H9 (cell line): ENCODE measurements around the gene AMT. TPM values are rescaled to one million over a fixed set of nuclear protein-coding genes. Genes with fewer than 3 reads are reported as not detected.
A peak's percentile ranks its signal among the peaks of the same experiment; 100 is the strongest.

ENCODE experiments used
- DNase-seq: peaks from one replicate; pipeline ENCODE4 v3.0.0-alpha.2; 2017
- H2AFZ ChIP-seq: one replicate; pipeline ENCODE4 v1.6.1; 2013; ENCODE audit warnings: mild to moderate bottlenecking, low read length, control low read depth, moderate library complexity
- H2AK5ac ChIP-seq: 2 replicates; pipeline ENCODE4 v1.6.1; 2013; ENCODE audit warnings: low read length, control low read depth, mixed read lengths; ENCODE audit not compliant: insufficient read length
- H2BK120ac ChIP-seq: one replicate; pipeline ENCODE4 v1.6.1; 2013; ENCODE audit warnings: low read depth, mild to moderate bottlenecking, low read length, control low read depth, inconsistent platforms; ENCODE audit not compliant: poor library complexity, severe bottlenecking
- H2BK12ac ChIP-seq: 2 replicates; pipeline ENCODE4 v1.6.1; 2013; ENCODE audit warnings: low read length, control low read depth, mixed read lengths, low read depth; ENCODE audit not compliant: insufficient read length
- H2BK15ac ChIP-seq: 2 replicates; pipeline ENCODE4 v1.6.1; 2013; ENCODE audit warnings: low read depth, low read length, control low read depth
- H2BK20ac ChIP-seq: one replicate; pipeline ENCODE4 v1.6.1; 2013; ENCODE audit warnings: low read depth, mild to moderate bottlenecking, low read length, control low read depth, inconsistent platforms; ENCODE audit not compliant: poor library complexity, severe bottlenecking
- H2BK5ac ChIP-seq: 2 replicates; pipeline ENCODE4 v1.6.1; 2013; ENCODE audit warnings: low read length, control low read depth, mixed read lengths; ENCODE audit not compliant: insufficient read length
- H3K14ac ChIP-seq: 2 replicates; pipeline ENCODE4 v1.6.1; 2013; ENCODE audit warnings: low read length, control low read depth; ENCODE audit not compliant: insufficient read depth
- H3K18ac ChIP-seq: 2 replicates; pipeline ENCODE4 v1.6.1; 2013; ENCODE audit warnings: low read depth, mild to moderate bottlenecking, mixed read lengths, low read length, control low read depth; ENCODE audit not compliant: insufficient read length
- H3K23ac ChIP-seq: 2 replicates; pipeline ENCODE4 v1.6.1; 2013; ENCODE audit warnings: low read length, control low read depth, mixed read lengths, low read depth; ENCODE audit not compliant: insufficient read length
- H3K23me2 ChIP-seq: 2 replicates; pipeline ENCODE4 v1.6.1; 2013; ENCODE audit warnings: low read depth, mild to moderate bottlenecking, mixed read lengths, low read length, control low read depth; ENCODE audit not compliant: insufficient read length, poor library complexity, severe bottlenecking
- H3K27ac ChIP-seq: 2 replicates; pipeline ENCODE4 v1.5.1; 2013; ENCODE audit warnings: low read length, control low read depth, mixed read lengths, low read depth; ENCODE audit not compliant: insufficient read length
- H3K27me3 ChIP-seq: 2 replicates; pipeline ENCODE4 v1.6.1; 2013; ENCODE audit warnings: low read length, control low read depth, inconsistent platforms; ENCODE audit not compliant: insufficient read depth
- H3K4ac ChIP-seq: 2 replicates; pipeline ENCODE4 v1.6.1; 2013; ENCODE audit warnings: low read depth, mild to moderate bottlenecking, control low read depth, inconsistent platforms, low read length, moderate library complexity
- H3K4me1 ChIP-seq: 2 replicates; pipeline ENCODE4 v1.6.1; 2013; ENCODE audit warnings: low read length, control low read depth, inconsistent platforms; ENCODE audit not compliant: insufficient read depth
- H3K4me2 ChIP-seq: 2 replicates; pipeline ENCODE4 v1.6.1; 2013; ENCODE audit warnings: low read length, control low read depth, mixed read lengths; ENCODE audit not compliant: insufficient read length, insufficient read depth
- H3K56ac ChIP-seq: 2 replicates; pipeline ENCODE4 v1.6.1; 2013; ENCODE audit warnings: low read depth, mild to moderate bottlenecking, mixed read lengths, low read length, control low read depth; ENCODE audit not compliant: insufficient read length
- H3K79me1 ChIP-seq: 2 replicates; pipeline ENCODE4 v1.6.1; 2013; ENCODE audit warnings: low read depth, mild to moderate bottlenecking, moderate library complexity, low read length, control low read depth, inconsistent platforms; ENCODE audit not compliant: insufficient read depth, poor library complexity, severe bottlenecking
- H3K79me2 ChIP-seq: 2 replicates; pipeline ENCODE4 v1.6.1; 2013; ENCODE audit warnings: low read length, control low read depth, inconsistent platforms; ENCODE audit not compliant: insufficient read depth
- H3K9ac ChIP-seq: 2 replicates; pipeline ENCODE4 v1.6.1; 2013; ENCODE audit warnings: low read length, control low read depth, mixed read lengths; ENCODE audit not compliant: insufficient read length; ENCODE audit errors: extremely low read depth
- H3K9me3 ChIP-seq: one replicate; pipeline ENCODE4 v1.6.1; 2013; ENCODE audit warnings: low read depth, low read length, inconsistent platforms; ENCODE audit not compliant: control insufficient read depth
- H3T11ph ChIP-seq: one replicate; pipeline ENCODE4 v1.6.1; 2013; ENCODE audit warnings: mild to moderate bottlenecking, low read length, control low read depth, inconsistent platforms
- H4K20me1 ChIP-seq: one replicate; pipeline ENCODE4 v1.6.1; 2013; ENCODE audit not compliant: control insufficient read depth, insufficient read length, insufficient read depth
- H4K5ac ChIP-seq: 2 replicates; pipeline ENCODE4 v1.6.1; 2013; ENCODE audit warnings: low read depth, mild to moderate bottlenecking, mixed read lengths, low read length, control low read depth; ENCODE audit not compliant: insufficient read length
- H4K8ac ChIP-seq: replicated peaks from 2 replicates; pipeline ENCODE4 v1.6.1; 2013; ENCODE audit warnings: low read length, control low read depth, mixed read lengths, low read depth; ENCODE audit not compliant: insufficient read length
- H4K91ac ChIP-seq: 2 replicates; pipeline ENCODE4 v1.6.1; 2013; ENCODE audit warnings: low read depth, mild to moderate bottlenecking, moderate library complexity, mixed read lengths, low read length, control low read depth; ENCODE audit not compliant: insufficient read length
- H3K27ac Mint-ChIP-seq, 3 experiments: 2 replicates in 2 of 3; 3 replicates in 1 of 3; pipeline ENCODE4 v1.8.0; 2020 to 2021; ENCODE audit warnings: mixed read lengths in 3 of 3, mild to moderate bottlenecking in 1 of 3, moderate library complexity in 1 of 3
- H3K27me3 Mint-ChIP-seq: 2 replicates; pipeline ENCODE4 v1.8.0; 2021; ENCODE audit warnings: low read depth, mild to moderate bottlenecking, moderate library complexity, mixed read lengths
- H3K36me3 Mint-ChIP-seq, 3 experiments: 2 replicates in 2 of 3; 3 replicates in 1 of 3; pipeline ENCODE4 v1.8.0; 2020 to 2021; ENCODE audit warnings: low read depth in 3 of 3, mixed read lengths in 3 of 3; ENCODE audit not compliant: insufficient read depth in 1 of 3
- H3K4me1 Mint-ChIP-seq, 2 experiments: 2 replicates each; pipeline ENCODE4 v1.8.0; 2020; ENCODE audit warnings: mixed read lengths in 2 of 2
- H3K4me3 Mint-ChIP-seq, 2 experiments: 2 replicates in 1 of 2; 3 replicates in 1 of 2; pipeline ENCODE4 v1.8.0; 2020 to 2021; ENCODE audit warnings: mild to moderate bottlenecking in 2 of 2, mixed read lengths in 2 of 2, moderate library complexity in 1 of 2
- H3K9me3 Mint-ChIP-seq, 2 experiments: 2 replicates in 1 of 2; 3 replicates in 1 of 2; pipeline ENCODE4 v1.8.0; 2020; ENCODE audit warnings: mild to moderate bottlenecking in 2 of 2, mixed read lengths in 2 of 2, moderate library complexity in 1 of 2
- CTCF ChIP-seq: fragments of 200-600 bp; sonication (generic); conservative IDR thresholded peaks from 3 replicates; pipeline ENCODE4 v1.8.0; 2021; ENCODE audit warnings: antibody characterized with exemption, mild to moderate bottlenecking
- WGBS: extraction: QIAGEN DNeasy Blood & Tissue Kit; methylation state at CpG from one replicate; pipeline ENCODE4 v1.1.7; 2013; ENCODE audit warnings: missing lambda C conversion rate, low lambda C conversion rate, mixed read lengths; ENCODE audit not compliant: insufficient read length; ENCODE audit errors: extremely low coverage; 5-methylcytosine and 5-hydroxymethylcytosine counted together
- total RNA-seq: library from RNA; stranded (reverse); gene quantifications from 2 replicates; pipeline ENCODE4 v1.2.1, GENCODE V29; 2021

Gene AMT
- total RNA-seq, 1 experiment from 2014 or later = 41.2 TPM

GRCh38 chr3:49465270-49466034, 43.2 kb upstream of the AMT start:
- Histone ChIP-seq H3K27ac (no peak overlapping the region), H3K4ac (no peak overlapping the region), H3T11ph (no peak overlapping the region), H2AK5ac (no peak overlapping the region), H3K18ac (no peak overlapping the region), H2BK15ac (no peak overlapping the region), H3K4me2 (no peak overlapping the region), H3K23ac (no peak overlapping the region), H2BK5ac (no peak overlapping the region), H3K14ac (no peak overlapping the region), H3K79me2 (no peaks in the 10 kb centered on the region), H2BK20ac (no peak overlapping the region), H2AFZ (no peak overlapping the region), H2BK12ac (no peak overlapping the region), H3K79me1 (no peaks in the 10 kb centered on the region), H3K23me2 (peaks cover 3% of the 10 kb centered on the region), H3K56ac (no peak overlapping the region), H4K8ac (no peak overlapping the region), H4K5ac (no peak overlapping the region), H3K9ac (no peak overlapping the region), H3K27me3 (no peaks in the 10 kb centered on the region), H4K91ac (no peak overlapping the region), H3K4me1 (peaks cover 7% of the 10 kb centered on the region), H2BK120ac (no peak overlapping the region), H4K20me1 (no peaks in the 10 kb centered on the region), H3K9me3 (no peaks in the 10 kb centered on the region)
- no CpG with 5 or more reads among the region's 18 CpGs for WGBS
- Mint-ChIP-seq H3K4me3 (no peak overlapping the region), H3K27me3 (no peaks in the 10 kb centered on the region), H3K27ac (peak overlapping the region in 1 of 3 experiments; percentile 70; a peak in 2 of 7 replicates), H3K36me3 (no peaks in the 10 kb centered on the region), H3K4me1 (peaks cover 39 to 43% of the 10 kb centered on the region in 2 experiments), H3K9me3 (no peaks in the 10 kb centered on the region)
- no peak for TF ChIP-seq CTCF
- DNase-seq = no peak
